Glomerular visceral epithelial cell (primary cell): Measurements from ENCODE around the gene NPAS4.
A peak's percentile ranks its signal among the peaks of the same experiment; 100 is the strongest.
"Not testable (repeated sequence)": the region's sequence is repeated elsewhere in the genome, so short reads cannot be mapped to it uniquely, and the experiment has no call there.

Experiments
- DNase-seq: peaks from one replicate; pipeline ENCODE4 v3.0.0-alpha.2; 2016; ENCODE audit errors: extremely low spot score

NPAS4 gene

DNA sequence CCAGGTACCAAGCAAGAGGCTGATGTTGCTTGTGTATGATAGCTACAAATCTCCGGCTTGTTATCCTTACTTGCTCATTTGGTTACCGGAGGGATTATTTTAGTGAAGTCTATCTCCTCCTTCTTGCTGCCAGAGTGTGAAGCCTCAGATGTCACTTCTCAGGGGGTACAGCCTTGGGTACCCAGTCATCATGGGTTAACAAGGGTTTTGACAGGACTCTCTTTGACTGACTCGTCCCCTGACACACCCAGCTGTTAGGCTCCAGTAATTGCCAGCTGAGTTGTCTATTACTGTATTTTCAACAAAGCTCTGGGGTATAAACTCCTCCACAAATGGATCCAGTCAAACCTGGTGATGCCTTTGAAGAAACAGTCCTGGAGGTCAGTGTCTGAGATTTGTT, 34.0 kb downstream of the NPAS4 start:
- DNase-seq, result no peak

DNA sequence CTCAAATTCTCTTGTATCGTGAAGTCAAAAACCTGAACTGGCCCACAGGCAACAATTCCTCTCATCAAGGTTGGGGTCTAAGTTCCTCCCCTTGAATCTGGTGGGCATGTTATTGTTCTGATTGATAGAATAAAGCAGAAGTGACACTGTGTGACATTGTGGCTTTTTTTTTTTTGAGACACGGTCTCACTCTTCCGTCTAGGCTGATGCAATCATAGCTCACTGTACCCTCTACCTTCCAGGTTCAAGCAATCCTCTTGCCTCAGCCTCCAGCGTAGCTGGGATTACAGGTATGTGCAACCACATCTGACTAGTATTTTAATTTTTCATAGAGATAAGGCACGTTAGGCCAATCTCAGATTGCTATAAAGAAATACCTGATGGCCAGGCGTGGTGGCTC, 37.0 kb downstream of the NPAS4 start:
- DNase-seq, result no peak

DNA sequence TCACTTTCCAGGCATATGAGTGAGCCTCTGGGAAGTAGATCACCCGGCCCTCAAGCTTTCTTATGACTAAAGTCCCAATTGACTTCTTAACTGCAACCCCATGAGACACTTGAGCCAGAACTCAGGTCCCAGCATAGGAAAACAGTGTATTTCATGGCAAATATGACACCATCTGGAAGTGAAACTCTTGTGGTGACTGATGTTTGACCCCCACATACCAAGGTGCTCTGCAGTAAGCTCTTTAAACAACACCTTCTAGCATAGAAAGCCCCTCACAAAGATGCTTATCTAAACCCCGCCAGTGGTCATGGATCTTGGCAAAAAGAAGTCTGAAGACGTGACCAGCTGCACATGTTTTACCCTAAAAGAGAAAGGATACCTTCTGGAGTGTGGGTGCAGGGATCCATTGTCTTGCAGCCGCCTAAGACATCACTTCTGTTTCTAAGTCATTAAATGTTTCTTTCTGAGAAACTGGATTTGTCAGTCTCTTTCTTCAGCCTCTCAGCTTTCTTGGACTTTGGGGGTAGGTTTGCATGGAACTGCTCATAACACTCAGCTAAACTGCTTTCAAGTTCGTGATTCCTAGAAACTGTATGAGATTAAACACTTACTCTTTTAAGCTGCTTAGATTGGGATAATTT, 38.4 kb downstream of the NPAS4 start:
- DNase-seq, result no peak

DNA sequence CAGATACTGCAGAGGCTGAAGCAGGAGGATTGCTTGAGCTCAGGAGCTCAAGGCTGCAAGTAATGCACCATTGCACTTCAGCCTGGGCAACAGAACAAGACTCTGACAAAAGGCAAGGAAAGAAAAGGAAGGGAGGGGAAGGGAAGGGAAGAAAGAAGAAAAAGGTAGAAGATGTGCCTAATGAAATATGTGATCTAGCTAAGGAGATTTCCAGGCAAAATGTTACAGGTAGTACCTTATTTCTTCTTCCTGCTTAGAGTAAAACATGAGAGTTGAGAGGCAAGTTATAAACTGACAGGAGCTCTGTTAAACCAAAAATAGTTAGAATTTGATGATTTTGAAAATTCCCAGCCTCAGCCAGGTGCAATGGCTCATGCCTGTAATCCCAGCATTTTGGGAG, 41.2 kb downstream of the NPAS4 start:
- no peak for DNase-seq

DNA sequence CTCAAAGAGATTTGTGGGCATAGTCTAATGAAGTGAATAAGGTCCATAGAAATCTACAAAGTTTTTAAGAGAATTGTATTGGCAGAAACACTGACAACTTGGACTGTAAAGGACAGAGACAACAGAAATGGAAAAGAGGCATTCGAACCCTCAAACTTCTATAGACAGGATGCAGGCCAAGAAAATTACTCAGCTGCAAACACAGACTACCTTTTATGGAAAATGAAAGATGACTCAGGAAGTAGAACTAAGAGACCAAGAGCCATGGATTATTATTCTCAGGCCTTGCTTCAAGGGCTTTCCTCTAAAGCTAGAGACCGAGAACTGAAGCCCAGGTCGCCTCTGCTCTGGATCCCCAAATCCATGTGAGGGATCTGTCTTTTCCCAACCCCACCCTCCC, 42.1 kb downstream of the NPAS4 start:
- no peak for DNase-seq

DNA sequence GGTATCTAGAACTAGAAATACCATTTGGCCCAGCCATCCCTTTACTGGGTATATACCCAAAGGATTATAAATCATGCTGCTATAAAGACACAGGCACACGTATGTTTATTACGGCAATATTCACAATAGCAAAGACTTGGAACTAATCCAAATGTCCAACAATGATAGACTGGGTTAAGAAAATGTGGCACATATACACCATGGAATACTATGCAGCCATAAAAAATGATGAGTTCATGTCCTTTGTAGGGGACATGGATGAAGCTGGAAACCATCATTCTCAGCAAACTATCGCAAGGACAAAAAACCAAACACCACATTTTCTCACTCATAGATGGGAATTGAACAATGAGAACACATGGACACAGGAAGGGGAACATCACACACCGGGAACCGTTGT, 43.3 kb downstream of the NPAS4 start:
- not testable (repeated sequence) for DNase-seq

DNA sequence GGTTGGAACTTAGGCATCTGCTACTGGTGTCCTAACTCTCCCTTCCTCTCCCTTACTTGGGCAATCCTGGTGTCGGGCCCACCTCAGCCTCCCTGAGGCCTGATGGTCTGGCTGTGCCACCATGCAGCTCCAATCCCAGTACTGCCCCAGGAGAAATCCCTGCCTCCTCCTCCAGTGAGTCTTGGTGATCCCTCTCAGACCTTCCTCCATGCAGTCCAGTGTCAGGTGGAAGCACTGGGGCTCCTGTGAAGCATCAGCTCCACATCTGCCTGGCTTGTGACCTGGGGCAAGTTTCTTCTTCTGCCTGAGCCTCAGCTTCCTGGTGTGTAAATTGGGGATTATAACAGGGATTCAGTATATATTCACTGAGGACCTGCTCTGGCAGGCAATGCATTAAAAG, 44.1 kb downstream of the NPAS4 start:
- DNase-seq, result no peak

DNA sequence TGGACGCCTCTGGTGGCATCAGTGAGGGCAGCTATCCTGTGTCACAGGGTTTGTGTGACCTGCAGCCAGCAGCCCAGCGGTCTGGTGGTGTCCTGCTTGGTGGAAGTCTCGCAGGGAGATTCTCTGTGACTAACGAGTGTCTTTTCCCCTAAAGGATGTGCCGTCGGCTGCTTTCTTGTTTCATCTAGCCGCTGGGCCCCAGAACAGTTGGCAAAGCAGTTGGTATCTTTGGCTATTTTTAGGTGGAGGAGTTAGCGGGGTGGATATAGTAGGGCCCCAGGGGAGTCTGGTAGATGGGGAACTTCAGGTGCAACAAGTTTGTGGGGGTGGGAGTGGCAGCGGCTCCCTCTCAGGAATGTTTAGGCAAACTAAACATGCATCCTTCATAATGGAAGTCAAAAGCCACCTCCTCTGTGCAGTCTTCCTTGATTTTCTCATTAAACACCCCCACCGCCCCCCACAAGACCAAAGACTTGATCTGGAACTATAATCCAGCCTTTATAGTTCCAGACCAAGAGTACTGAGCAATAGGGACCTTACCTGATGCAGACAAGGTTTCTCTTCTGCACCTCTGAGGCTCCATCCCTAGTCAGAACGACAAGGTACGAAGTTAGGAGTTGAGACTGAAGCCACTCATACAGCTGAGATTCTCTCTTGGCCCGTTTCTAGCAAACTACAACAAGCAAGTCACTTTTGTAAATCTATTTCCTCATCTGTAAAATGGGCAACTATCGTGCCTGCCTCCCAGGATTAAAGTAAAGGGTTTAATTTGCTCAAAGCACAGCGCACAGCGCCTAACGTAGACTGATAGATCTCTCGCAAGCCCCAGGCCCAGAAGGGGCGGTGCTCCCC, 44.8 kb downstream of the NPAS4 start:
- DNase-seq, result no peak

DNA sequence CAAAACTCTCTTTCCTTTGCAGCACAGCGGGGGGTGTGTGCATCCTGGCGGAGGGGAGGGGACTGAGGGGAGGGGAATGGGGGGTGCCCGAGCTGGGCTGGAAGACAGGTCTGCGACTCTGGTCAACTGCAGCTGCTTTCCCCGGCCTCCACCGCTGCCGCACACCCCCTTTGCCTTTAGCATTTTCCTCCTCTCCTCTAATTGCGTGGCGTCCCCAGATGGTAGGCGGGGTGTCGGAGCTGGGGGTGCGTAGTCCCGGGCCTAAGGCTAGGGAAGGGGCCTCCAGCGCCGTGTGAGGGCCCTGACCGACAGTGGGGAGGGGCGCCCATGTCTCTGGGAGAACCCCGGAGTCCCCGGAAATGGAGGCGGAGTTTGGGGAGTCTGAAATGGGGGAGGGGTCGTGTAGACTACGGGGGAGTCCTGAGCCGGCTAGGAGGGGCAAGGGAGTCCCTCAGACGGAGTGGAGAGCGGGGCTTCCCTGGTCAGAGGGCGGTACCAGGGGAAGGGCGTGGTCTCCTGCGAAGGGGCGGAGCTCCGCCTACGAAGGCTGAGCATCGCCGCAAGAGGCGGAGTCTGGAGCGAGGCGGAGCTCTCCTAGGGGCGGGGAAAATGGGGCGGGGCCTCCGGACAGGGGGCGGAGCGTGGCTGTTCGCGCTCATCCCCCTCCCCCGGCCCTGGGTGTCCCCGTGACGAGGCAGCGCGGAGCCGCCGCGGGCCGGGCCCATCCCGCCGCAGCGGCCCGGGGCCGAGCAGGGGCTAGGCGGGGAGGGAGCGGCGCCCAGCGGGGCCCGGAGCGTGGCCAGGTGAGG, 45.6 kb downstream of the NPAS4 start, which contains the start of gene PELI3:
PELI3 (plus strand) TSS at position 681 of the 809 bp plus-strand sequence. CDS start 1,224 bp downstream, outside the sequence.
- DNase-seq, result peak; percentile 90

DNA sequence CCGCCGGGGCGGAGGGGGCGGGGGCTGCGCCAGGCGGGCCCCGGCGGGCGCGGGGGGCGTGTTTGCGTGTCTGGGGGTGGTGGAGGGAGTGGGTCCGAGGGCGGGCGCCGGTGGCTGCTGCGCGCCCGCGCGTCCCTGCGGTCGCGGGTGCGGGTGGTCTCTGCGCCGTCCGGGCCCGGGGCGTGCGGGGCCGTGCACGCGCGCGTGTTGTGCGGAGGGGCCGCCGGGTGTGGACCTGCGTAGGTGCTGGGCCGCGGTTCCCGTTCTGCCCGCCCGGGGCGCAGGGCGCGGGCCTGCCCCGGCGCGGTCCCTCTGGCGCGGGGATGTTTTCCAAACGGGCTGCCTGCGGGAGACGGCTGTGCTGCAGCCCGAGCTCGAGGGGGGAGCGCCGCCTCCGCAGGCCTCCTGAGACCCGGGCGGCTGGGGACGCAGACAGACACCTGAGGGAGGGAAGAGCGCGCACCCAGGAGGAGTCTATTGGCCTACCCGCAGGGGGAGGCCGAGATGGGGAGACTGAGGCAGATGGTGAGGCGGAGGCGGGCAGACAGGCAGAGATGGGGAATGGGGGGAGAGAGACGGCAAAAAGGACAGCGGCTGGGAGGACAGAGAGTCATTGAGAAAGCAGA, 46.3 kb downstream of the NPAS4 start:
- peak; percentile 41 for DNase-seq

DNA sequence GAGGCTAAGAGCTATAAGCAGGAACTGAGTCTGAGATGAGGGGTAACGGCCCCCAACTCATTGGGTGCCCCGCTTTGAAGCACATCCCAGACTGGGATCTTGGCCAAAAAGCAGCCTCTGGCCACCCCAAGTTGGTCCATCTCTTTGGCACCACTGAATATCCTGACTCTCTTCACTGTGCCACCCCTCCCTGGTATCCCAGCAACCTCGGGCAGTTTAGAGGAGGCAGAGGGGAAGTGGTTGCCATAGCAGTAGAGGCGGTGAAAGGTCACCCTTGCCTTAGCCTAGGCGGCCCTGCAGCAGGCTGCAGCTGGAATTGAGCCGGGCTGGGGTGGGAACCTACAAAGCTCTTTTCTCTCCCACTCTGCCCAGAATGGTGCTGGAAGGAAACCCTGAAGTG, 46.9 kb downstream of the NPAS4 start:
- DNase-seq, result no peak

DNA sequence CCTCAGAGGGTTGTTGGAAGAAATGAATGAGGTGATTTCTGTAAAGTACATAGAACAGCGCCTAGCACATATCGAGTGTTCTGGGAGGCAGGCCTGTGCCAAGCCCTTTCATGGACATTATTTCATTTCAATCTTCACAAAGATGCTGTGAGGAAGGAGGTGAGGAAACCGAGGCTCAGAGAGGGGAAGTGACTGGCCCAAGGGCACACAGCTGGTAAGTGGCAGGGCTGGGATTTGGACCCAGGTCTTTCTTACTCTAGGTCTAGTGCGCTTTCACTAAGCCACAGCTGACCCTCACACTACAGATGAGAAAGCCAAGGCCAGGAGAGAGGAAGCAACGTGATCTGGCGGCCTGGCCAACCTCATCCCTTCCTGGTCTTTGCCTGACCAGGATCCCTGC, 47.9 kb downstream of the NPAS4 start:
- DNase-seq, result no peak

DNA sequence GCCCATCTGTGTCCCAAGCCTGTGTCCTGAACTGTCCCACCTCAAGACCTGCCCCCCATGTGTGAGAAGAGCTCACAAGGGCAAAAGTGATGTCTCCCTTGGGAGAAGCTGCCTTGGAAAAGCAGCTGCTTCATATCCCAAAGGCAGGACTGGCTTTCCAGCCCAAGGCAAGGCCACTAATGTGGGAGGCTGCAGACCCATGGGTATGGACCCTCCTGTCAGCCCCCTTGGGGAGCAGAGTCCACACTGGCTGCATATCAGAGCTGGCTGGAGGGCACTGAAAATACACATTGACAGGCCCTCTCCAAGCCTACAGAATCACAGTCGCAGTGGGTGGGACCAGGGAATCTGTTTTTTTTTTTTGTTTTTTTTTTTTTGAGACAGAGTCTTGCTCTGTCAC, 48.6 kb downstream of the NPAS4 start:
- DNase-seq, result no peak

DNA sequence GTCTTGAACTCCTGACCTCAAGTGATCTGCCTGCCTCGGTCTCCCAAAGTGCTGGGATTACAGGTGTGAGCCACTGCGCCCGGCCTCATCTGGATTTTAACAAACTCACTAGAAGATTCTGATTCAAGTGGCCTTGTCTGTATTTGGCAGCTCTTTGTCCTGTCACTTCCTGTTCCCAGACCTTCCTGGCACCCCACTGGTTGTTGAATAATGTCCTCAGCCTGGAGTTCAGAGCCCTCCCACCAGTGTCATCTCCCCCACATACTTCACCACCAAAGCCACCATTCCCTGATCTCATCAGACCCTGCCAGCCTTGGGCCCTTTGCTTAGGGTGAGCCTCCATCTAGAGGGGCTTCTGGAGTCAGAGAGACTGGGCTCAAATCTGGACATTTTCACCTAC, 49.2 kb downstream of the NPAS4 start:
- no peak for DNase-seq

DNA sequence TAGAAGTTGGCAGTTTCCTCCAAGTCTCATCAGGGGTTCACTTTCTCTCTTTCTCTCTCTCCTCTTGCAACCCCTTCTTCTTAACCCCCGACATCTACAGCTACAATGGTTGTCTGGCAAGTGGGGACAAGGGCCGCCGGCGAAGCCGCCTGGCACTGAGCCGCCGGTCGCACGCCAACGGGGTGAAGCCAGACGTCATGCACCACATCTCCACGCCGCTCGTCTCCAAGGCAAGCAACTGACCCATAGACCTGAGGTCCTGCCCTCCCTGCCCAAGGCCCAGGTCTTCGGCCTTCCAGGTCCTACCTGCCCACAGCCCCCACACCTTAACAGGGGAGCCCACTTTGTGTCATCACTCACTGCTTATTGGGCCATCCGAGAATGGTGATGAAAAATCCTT, 50.3 kb downstream of the NPAS4 start:
- DNase-seq, result no peak

DNA sequence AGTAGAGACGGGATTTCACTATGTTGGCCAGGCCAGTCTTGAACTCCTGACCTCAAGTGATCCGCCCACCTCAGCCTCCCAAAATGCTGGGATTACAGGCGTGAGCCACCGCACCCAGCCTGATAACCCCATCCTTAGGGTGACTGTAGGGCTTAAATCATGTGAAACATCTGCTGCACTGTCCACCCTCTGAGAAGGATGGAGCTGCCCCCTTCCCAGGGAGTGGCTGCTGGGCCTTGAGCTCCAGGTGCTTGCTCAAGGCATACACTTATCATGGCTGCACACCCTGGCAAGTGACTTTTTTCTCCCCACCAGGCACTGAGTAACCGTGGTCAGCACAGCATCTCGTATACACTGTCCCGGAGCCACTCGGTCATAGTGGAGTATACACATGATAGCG, 51.2 kb downstream of the NPAS4 start:
- no peak for DNase-seq

DNA sequence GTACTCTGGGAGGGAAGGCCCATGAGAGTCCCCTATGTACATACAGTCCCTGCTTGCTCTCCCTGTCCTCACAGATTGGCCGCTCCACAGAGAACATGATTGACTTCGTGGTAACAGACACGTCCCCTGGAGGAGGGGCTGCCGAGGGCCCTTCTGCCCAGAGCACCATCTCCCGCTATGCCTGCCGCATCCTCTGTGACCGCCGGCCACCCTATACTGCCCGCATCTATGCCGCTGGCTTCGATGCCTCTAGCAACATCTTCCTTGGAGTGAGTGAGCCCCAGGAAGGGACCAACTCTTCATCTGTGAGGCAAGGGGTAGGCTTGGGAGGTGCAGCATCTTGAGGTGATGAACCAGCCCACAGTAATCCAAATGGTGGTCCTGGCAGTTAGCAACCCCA, 52.3 kb downstream of the NPAS4 start:
- DNase-seq, result no peak

DNA sequence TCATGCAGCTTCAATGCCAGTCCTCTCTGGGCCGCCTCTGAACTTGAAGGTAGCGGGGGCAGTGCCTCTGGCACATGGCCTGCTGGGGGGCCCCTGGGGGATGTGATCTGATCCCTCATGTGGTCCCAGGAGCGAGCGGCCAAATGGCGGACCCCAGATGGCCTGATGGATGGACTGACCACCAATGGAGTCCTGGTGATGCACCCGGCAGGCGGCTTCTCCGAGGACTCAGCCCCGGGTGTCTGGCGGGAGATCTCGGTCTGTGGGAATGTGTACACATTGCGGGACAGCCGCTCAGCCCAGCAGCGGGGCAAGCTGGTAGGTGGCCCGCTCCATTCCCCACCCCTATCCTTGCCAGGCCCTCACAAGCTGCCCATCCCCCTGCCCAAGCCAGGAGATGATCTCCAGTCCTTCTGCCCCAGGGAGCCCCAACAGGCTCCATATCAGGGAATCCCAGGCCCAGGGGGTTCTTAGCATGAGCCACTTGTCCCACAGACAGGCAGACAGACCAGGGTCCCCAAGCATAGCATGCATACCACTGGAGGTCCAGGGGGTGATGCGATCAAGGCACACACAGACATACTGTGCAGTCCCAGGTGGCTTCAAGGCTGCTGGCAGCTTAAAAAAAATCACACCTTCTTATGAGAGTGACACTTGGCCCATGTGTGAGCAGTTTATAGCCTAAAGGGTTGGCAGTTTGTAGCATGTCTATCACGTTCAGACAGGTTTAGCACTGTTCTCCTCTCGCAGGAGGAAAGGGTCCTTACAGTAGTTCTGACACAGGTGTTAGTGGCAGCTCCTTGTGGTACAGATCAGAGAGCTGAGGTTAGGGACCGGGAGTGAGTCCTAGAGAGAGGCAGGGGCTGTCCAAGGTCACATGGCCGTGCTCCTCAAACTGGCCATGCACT, 53.0 kb downstream of the NPAS4 start:
- no peak for DNase-seq

DNA sequence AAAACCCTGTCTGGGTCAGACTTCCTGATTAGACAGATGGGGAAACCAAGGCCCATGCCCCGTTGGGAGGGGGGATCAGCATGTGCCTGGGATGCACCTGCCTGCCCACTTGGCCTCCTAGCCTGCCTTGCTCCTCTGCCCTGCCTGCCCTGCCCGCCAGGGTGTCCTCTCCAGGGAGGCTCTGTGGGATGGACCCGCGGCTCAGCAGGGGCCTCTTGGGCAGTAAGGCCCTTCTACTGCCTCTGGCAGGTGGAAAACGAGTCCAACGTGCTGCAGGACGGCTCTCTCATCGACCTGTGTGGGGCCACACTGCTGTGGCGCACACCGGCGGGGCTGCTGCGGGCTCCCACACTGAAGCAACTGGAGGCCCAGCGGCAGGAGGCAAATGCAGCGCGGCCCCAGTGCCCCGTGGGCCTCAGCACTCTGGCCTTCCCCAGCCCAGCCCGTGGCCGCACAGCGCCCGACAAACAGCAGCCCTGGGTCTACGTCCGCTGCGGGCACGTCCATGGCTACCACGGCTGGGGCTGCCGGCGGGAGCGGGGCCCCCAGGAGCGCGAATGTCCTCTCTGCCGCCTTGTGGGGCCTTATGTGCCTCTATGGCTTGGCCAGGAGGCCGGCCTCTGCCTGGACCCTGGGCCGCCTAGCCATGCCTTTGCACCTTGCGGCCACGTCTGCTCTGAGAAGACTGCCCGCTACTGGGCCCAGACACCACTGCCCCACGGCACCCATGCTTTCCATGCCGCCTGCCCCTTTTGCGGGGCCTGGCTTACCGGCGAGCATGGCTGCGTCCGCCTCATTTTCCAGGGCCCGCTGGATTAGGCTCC, 54.7 kb downstream of the NPAS4 start:
- no peak for DNase-seq
